NCI-H2081 treated with DMSO at 0.1 percent for 48 hours (cell line): ENCODE data around the gene CARS2.
"Not testable (repeated sequence)": the region's sequence is repeated elsewhere in the genome, so short reads cannot be mapped to it uniquely, and the experiment has no call there.

Source experiments
- DNase-seq: peaks from one replicate; lab custom pipeline; 2025; lab: John Stamatoyannopoulos, UW

The CARS2 gene

GRCh38 chr13:110638257-110638656 is 67.7 kb downstream of the CARS2 start:
- no peak for DNase-seq

- no peak for DNase-seq
Observed at GRCh38 chr13:110637747-110638146, 68.2 kb downstream of the CARS2 start.

- no peak for DNase-seq
Observed at GRCh38 chr13:110637275-110637674, 68.6 kb downstream of the CARS2 start.

GRCh38 chr13:110636701-110637201 is 69.2 kb downstream of the CARS2 start:
- no peak for DNase-seq

GRCh38 chr13:110636053-110636475 is 69.9 kb downstream of the CARS2 start:
- DNase-seq = no peak

- no peak for DNase-seq
Observed at GRCh38 chr13:110635405-110636002, 70.4 kb downstream of the CARS2 start.

- DNase-seq = no peak
Observed at GRCh38 chr13:110634558-110634957, 71.4 kb downstream of the CARS2 start.

GRCh38 chr13:110633776-110634175 is 72.1 kb downstream of the CARS2 start:
- DNase-seq = no peak

GRCh38 chr13:110632255-110632654 is 73.7 kb downstream of the CARS2 start:
- DNase-seq = not testable (repeated sequence)

GRCh38 chr13:110630566-110631119 is 75.3 kb downstream of the CARS2 start:
- no peak for DNase-seq

GRCh38 chr13:110629735-110630134 is 76.2 kb downstream of the CARS2 start:
- no peak for DNase-seq

- no peak for DNase-seq
Observed at GRCh38 chr13:110628952-110629701, 76.8 kb downstream of the CARS2 start.

- no peak for DNase-seq
Observed at GRCh38 chr13:110628477-110628793, 77.5 kb downstream of the CARS2 start.

- no peak for DNase-seq
Observed at GRCh38 chr13:110627761-110628476, 78.0 kb downstream of the CARS2 start.

- no peak for DNase-seq
Observed at GRCh38 chr13:110627351-110627750, 78.6 kb downstream of the CARS2 start.

GRCh38 chr13:110626521-110626920 is 79.4 kb downstream of the CARS2 start:
- DNase-seq = no peak

- DNase-seq = no peak
Observed at GRCh38 chr13:110625771-110626321, 80.1 kb downstream of the CARS2 start.

GRCh38 chr13:110624766-110625756 is 80.9 kb downstream of the CARS2 start:
- no peak for DNase-seq

GRCh38 chr13:110620596-110620995 is 85.3 kb downstream of the CARS2 start:
- DNase-seq = no peak

- no peak for DNase-seq
Observed at GRCh38 chr13:110618780-110619179, 87.1 kb downstream of the CARS2 start.

GRCh38 chr13:110618167-110618566 is 87.7 kb downstream of the CARS2 start:
- no peak for DNase-seq
